Measurements from ENCODE around the gene ULK4.
A peak's percentile ranks its signal among the peaks of the same experiment; 100 is the strongest.
"Not testable (repeated sequence)": the region's sequence is repeated elsewhere in the genome, so short reads cannot be mapped to it uniquely, and the experiment has no call there.

Gene ULK4

DNA sequence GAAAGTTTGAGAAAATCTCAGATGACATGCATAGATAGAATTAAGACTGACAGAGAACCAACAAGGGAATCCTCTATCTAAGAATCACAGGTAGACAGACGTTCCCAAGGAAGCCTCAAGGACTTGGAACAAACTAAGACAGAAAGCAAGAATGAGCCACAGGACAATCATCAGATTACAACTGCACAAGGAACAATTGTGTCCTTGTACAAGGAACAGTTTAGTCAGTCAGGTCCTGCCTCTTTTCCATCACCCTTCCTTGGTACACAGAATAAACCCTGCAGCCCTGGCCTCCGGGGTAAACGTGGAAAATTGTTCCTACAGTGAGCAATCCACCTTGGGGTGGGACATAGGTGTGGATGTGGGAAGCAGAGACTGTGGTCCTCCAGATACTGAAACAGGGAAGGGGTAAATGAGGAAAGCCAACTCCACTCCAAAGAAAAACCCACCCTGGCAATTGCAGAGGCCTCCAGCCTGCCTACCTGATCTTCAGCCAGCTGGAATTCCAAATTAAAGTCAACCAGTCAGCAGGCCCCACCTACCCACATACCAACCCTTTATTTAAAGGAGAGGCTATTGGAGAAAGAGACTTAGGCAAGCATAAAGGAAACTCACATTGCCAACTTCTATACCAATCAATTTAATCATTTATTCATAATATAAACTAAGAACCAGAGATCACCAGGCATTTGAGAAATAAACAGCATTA lies 73.4 kb downstream of the ULK4 start:
- TF ChIP-seq, protein P1, sequence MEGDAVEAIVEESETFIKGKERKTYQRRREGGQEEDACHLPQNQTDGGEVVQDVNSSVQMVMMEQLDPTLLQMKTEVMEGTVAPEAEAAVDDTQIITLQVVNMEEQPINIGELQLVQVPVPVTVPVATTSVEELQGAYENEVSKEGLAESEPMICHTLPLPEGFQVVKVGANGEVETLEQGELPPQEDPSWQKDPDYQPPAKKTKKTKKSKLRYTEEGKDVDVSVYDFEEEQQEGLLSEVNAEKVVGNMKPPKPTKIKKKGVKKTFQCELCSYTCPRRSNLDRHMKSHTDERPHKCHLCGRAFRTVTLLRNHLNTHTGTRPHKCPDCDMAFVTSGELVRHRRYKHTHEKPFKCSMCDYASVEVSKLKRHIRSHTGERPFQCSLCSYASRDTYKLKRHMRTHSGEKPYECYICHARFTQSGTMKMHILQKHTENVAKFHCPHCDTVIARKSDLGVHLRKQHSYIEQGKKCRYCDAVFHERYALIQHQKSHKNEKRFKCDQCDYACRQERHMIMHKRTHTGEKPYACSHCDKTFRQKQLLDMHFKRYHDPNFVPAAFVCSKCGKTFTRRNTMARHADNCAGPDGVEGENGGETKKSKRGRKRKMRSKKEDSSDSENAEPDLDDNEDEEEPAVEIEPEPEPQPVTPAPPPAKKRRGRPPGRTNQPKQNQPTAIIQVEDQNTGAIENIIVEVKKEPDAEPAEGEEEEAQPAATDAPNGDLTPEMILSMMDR (IDR thresholded peaks at IDR 0.05): no peak
- Histone ChIP-seq H3K9me3 (peaks cover 7% of the 10 kb centered on the region), H3K4me3 (ENCODE audit: low read depth in 1 of 2, low read length in 1 of 2) (no peak overlapping the region), H3K27me3 (no peaks in the 10 kb centered on the region), H3K27ac (no peak overlapping the region), H3K36me3 (no peaks in the 10 kb centered on the region), H3K4me1 (ENCODE audit: control insufficient read depth in 1 of 2, insufficient read depth in 1 of 2, low read depth in 1 of 2, low read length in 1 of 2) (no peaks in the 10 kb centered on the region)

DNA sequence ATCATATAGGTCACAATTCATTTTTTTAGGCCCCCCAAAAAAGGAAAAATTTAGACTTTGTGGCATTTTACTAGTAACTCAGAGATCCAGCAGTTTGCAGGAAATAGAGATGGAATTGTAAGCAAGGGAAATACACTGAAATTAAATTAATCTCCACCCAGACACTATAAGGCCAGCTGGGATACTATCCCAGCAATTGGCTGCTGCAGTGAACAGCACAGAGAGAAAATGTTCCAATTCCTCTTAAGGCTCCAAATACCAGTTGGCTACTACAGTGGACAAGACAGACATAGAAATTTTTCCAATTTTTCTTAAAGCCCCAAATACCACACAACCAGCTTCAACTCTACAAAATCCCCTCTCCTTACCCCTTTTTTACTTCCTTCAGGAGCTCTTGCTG lies 78.9 kb downstream of the ULK4 start:
- Histone ChIP-seq H3K9me3 (no peaks in the 10 kb centered on the region), H3K4me1 (ENCODE audit: control insufficient read depth in 1 of 2, insufficient read depth in 1 of 2, low read depth in 1 of 2, low read length in 1 of 2) (no peaks in the 10 kb centered on the region), H3K4me3 (ENCODE audit: low read depth in 1 of 2, low read length in 1 of 2) (no peak overlapping the region), H3K27me3 (no peaks in the 10 kb centered on the region), H3K36me3 (no peaks in the 10 kb centered on the region), H3K27ac (no peak overlapping the region)
- TF ChIP-seq, protein P1 (IDR thresholded peaks at IDR 0.05): no peak

DNA sequence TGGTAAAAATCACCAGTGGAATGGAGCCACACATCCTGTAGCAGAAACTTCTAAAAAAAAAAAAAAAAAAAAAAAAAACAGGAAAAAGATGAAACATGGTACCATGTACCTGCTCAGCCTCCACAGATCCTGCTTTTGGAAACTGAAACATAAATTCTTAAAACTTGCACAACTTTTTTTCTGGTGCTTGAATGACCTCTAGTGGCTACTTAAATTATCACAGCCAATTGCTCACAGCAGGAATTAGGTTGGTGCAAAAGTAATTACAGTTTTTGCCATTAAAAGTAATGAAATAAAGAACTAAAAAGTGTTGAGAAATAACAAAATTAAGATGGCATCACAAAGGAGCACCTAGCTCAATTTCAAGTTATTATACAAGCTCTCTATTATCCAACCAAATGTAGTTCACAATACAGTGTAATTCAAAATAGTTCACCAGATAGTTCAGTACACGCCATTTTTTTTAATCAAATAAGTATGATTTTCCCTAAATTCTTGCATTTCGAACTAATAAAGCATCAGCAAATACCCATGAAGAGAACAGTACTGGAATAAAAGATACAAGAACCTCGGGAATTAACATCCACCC lies 80.6 kb downstream of the ULK4 start:
- TF ChIP-seq, protein P1 (IDR thresholded peaks at IDR 0.05): peak; percentile 50
- no peak overlapping the region for H3K27ac ChIP-seq
- H3K4me1 ChIP-seq (ENCODE audit: control insufficient read depth in 1 of 2, insufficient read depth in 1 of 2, low read depth in 1 of 2, low read length in 1 of 2): no peaks in the 10 kb centered on the region
- no peak overlapping the region for H3K4me3 ChIP-seq (ENCODE audit: low read depth in 1 of 2, low read length in 1 of 2)
- no peaks in the 10 kb centered on the region for H3K36me3 ChIP-seq
- H3K27me3 ChIP-seq: no peaks in the 10 kb centered on the region
- H3K9me3 ChIP-seq: no peaks in the 10 kb centered on the region

DNA sequence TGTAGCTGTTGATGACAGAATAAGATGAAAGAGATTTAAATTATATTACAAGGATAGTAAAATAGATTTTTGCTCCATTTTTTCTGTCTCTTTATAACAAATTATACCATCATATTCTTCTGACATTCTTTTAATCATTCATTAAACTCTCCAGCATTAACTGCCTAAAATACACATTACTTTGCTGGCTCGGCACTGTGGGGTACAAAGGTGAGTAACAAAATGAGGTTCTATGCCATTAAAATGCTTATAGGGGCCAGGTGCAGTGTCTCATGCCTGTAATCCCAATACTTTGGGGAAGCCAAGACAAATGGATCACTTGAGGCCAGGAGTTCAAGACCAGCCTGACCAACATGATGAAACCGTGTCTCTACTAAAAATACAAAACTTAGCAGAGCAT lies 81.5 kb downstream of the ULK4 start:
- Histone ChIP-seq H3K9me3 (no peaks in the 10 kb centered on the region), H3K27me3 (no peaks in the 10 kb centered on the region), H3K4me1 (ENCODE audit: control insufficient read depth in 1 of 2, insufficient read depth in 1 of 2, low read depth in 1 of 2, low read length in 1 of 2) (no peaks in the 10 kb centered on the region), H3K4me3 (ENCODE audit: low read depth in 1 of 2, low read length in 1 of 2) (no peak overlapping the region), H3K27ac (no peak overlapping the region), H3K36me3 (no peaks in the 10 kb centered on the region)
- TF ChIP-seq, protein P1 (IDR thresholded peaks at IDR 0.05): no peak

DNA sequence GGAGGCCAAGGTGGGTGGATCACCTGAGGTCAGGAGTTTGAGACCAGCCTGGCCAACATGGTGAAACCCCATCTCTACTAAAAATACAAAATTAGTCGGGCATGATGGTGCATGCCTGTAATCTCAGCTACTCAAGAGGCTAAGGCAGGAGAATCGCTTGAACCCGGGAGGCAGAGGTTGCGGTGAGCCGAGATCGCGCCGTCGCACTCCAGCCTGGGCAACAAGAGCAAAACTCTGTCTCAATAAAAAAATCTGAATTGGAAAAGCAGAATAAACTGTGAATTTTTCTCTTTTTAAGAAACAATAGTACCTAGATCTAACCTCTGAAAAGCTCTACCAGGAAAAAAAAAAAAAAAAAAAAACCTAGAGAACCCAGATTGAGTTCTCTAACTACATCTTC lies 84.2 kb downstream of the ULK4 start:
- not testable (repeated sequence) for H3K4me3 ChIP-seq (ENCODE audit: low read depth in 1 of 2, low read length in 1 of 2); H3K4me1 ChIP-seq (ENCODE audit: control insufficient read depth in 1 of 2, insufficient read depth in 1 of 2, low read depth in 1 of 2, low read length in 1 of 2); H3K27ac ChIP-seq; H3K9me3 ChIP-seq; H3K36me3 ChIP-seq; H3K27me3 ChIP-seq

DNA sequence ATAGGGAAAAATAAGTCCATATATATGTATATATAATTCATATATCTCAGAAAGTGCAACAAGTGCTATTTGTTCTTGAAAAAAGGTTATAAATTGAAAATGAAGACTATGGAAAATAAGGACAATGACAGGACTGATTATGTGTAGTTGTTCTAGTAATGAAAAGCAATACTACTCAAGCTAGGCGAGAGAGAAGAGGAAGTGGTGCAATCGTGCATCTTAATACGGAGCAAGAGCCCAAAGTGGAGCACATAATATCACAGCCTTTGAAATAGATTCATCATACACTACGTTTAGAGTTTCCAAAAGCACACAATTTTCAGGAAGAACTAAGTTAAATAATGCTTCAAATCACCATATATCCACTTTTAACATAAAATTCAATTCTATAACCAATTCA lies 87.9 kb downstream of the ULK4 start:
- Histone ChIP-seq H3K36me3 (no peaks in the 10 kb centered on the region), H3K27ac (no peak overlapping the region), H3K9me3 (no peaks in the 10 kb centered on the region), H3K4me1 (ENCODE audit: control insufficient read depth in 1 of 2, insufficient read depth in 1 of 2, low read depth in 1 of 2, low read length in 1 of 2) (no peaks in the 10 kb centered on the region), H3K27me3 (no peaks in the 10 kb centered on the region), H3K4me3 (ENCODE audit: low read depth in 1 of 2, low read length in 1 of 2) (no peak overlapping the region)
- TF ChIP-seq, protein P1 (IDR thresholded peaks at IDR 0.05): no peak

All from neutrophil (primary cell).